GM18951 (cell line): ENCODE data around the gene IFT25.

Experiments
- POLR2A ChIP-seq: IDR thresholded peaks from 4 replicates; pipeline ENCODE4 v1.6.1; 2011; ENCODE audit warnings: mild to moderate bottlenecking; ENCODE audit not compliant: insufficient read length, insufficient read depth; ENCODE audit errors: extremely low read depth
- in situ Hi-C: fragments of 300-500 bp; cut with MboI; formaldehyde crosslinking; loops from one replicate; pipeline ENCODE4 v1.12.0; 2022; ENCODE audit warnings: low sequenced_read_pairs, mixed read lengths, inconsistent platforms; ENCODE audit not compliant: unreplicated experiment

IFT25 gene

GRCh38 chr1:53947172-53947907 lies 1.8 kb upstream of the IFT25 start:
- no peak for TF ChIP-seq POLR2A
- in situ Hi-C loops: no loop called here

GRCh38 chr1:53946252-53947171 lies 1.0 kb upstream of the IFT25 start, which contains the start of gene LRRC42:
Gene LRRC42 (plus strand): TSS chr1:53946350. CDS start chr1:53952000, 5,650 bp downstream.
- TF ChIP-seq POLR2A: peak; percentile 22
- in situ Hi-C loops: no loop called here

- in situ Hi-C loops: no loop called here
- TF ChIP-seq POLR2A: no peak
These were observed 391 bp downstream of the IFT25 start for GRCh38 chr1:53945183-53945432.

- no peak for TF ChIP-seq POLR2A
- in situ Hi-C loops: no loop called here
These were observed 873 bp downstream of the IFT25 start for GRCh38 chr1:53944469-53945182.

GRCh38 chr1:53943490-53944043 lies 1.9 kb downstream of the IFT25 start:
- no peak for TF ChIP-seq POLR2A
- in situ Hi-C loops: no loop called here

GRCh38 chr1:53943090-53943489 lies 2.4 kb downstream of the IFT25 start:
- no peak for TF ChIP-seq POLR2A
- in situ Hi-C loops: no loop called here

- in situ Hi-C loops: no loop called here
- TF ChIP-seq POLR2A: no peak
These were observed 3.2 kb downstream of the IFT25 start for GRCh38 chr1:53942127-53942957.

GRCh38 chr1:53938136-53938830 lies 7.2 kb downstream of the IFT25 start:
- in situ Hi-C loops: no loop called here
- TF ChIP-seq POLR2A: no peak

GRCh38 chr1:53936430-53936829 lies 9.1 kb downstream of the IFT25 start:
- TF ChIP-seq POLR2A: no peak
- in situ Hi-C loops: no loop called here

- in situ Hi-C loops: no loop called here
- TF ChIP-seq POLR2A: no peak
These were observed 11.2 kb downstream of the IFT25 start for GRCh38 chr1:53934170-53934765.

GRCh38 chr1:53931523-53931922 lies 14.0 kb downstream of the IFT25 start:
- TF ChIP-seq POLR2A: no peak
- in situ Hi-C loops: no loop called here
